ENCODE measurements around the gene IDNK.
"Not testable (repeated sequence)": the region's sequence is repeated elsewhere in the genome, so short reads cannot be mapped to it uniquely, and the experiment has no call there.

IDNK gene

GRCh38 chr9:83622939-83623678 is at the start of gene IDNK:
TSS of gene IDNK (plus strand) at chr9:83623143. CDS start at chr9:83623172, 29 bp downstream.
- DNase-seq = peak in 50 of 56 donors; percentile 19 to 85 (median 67)

DNA sequence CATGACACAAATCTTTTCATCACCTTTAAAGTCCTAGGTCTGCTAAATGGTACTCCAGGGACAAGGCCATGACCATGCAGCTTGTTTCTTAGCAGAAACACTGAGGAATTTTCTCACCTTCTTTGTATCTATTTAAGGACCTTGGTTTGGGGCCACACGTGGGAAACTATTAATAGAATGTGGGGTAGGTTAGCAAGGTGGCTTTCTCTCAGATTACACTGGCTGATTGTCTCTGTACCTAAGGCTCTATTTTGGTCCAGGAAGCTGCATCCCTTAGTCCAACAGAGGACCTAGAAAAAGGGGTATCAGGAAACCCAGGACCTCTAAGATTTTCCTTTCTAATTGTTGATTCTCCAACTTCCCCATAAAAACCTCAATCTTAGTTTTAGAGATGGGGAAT is 48.5 kb upstream of the IDNK start:
- DNase-seq = no peak

DNA sequence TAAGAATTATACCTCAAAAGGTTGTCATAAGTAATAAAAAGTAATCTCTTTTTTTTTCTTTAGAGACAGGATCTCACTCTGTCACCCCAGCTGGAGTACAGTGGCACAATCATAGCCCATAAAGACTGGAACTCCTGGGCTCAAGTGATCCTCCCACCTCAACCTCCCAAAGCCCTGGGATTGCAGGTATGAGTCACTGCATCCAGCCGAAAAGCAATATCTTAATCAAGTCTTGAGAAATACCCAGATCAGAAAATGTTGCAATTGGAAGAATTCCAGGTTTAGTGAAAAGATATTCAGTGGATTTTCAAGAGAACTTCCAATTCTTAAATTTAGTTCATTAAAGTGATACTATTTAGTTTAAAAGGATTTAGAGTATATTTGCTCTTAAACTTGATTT is 40.9 kb upstream of the IDNK start:
- no peak for DNase-seq

DNA sequence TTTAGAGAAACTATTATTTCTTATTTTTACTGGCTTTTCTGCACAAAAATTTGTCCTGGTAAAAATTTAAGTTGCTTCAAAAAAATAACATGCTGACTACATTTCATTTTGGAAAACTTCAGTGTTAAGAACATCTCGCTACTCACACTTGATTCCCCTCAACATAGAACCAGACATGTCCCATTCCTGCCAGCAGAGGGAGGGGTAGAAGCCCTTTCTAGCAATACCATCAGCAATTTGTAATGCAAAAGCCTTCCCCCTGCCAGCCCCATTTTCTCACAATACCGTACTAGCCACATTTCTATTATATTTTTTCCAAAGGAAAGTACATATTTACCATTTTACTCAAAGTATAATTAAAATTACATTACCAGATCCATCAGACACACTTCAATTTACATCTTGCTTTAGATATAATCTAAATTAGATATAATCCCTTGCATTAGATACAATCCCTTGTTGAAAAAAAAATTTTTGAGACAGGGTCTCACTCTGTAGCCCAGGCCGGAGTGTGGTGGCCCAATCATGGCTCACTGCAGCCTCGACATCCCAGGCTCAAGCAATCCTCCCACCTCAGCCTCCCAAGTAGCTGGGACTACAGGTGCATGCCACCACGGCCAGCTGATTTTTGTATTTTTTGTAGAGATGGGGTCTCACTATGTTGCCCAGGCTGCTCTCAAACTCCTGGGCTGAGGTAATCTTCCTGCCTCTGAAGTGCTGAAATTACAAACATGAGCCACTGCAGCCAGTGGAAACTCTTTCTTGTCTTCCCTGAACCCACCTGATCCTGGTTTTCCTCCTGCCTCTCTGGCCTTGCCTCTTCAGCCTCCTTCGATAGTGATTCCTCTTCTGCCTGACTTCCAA is 39.6 kb upstream of the IDNK start:
- peak in 7 of 56 donors; percentile 1 to 26 (median 6) for DNase-seq

DNA sequence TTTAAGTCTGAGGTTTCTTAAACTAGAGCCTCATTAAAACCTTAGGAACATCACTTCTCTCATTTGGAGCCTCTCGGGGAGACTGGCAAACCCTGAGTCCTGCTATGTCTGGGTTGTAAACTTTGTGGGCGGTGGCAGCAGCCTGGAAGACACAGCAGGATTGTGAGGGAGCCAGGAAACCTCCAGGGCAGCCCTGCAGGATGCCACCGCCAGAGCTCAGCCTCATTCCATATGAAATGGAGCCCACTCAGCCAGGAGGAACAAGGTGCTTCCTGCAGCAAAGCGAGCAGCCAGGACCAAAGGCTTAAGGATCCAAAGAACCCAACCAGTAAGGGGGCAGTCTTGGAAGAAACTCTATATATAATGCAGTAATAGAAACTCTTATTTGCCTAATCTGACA is 37.9 kb upstream of the IDNK start:
- no peak for DNase-seq

DNA sequence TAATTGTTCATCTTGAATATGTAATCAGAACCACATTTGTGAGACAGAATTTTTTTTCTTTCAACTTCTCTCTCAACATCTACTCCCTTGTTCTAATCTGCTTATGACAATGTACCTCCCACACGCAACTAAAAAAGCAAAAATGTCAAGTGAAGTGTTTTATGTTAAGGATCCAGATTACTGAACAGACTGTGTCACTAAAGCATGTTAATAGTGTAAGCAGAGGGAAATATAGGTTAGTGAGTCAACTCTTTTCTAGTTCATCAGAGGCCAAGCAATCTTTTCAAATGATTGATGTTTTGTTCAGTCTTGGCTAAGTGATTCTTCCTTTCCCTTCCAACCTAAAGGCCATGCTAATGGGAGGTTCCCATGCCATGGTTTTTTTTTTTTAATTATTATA is 34.7 kb upstream of the IDNK start:
- DNase-seq = no peak

- DNase-seq = peak in 21 of 56 donors; percentile 1 to 55 (median 8)
These were observed 25.9 kb upstream of the IDNK start for GRCh38 chr9:83596899-83597504.

DNA sequence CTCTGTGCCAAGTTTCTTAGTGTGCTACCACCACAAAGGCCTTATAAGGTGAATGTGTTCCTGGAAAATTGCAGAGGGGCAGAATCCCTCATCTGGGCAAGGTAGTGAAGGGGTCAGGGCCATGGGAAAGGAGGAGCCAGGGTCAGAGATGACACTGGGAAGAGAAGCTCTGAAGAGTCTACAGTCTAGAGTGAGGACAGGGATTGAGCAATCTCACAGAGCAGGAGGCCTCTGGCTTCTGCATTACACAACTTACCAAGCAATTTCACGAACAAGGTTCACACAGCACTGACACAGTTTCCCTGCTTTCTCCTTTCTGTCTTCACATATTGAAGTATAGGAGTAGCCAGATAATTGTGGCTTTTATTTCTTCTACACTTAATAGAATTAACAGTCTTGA is 24.5 kb upstream of the IDNK start:
- no peak for DNase-seq

DNA sequence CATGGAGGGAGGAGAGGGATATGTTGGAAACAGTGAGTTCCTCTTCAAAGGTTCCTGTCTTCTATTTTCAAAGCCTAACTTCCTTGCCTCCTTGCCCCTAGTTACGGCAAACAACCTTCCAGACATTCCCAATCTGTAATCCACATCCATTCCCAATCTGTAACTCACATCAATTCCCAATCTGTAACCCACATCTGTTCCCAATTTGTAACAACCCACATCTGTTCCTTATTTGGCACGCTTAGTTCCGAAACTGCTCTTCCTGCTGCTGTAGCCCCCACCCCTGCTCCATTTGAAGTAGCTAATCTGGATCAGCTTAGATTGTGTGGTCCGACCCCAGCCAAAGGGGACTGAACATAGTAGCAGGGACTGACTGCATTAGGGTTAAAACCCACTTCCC is 23.9 kb upstream of the IDNK start:
- no peak for DNase-seq

DNA sequence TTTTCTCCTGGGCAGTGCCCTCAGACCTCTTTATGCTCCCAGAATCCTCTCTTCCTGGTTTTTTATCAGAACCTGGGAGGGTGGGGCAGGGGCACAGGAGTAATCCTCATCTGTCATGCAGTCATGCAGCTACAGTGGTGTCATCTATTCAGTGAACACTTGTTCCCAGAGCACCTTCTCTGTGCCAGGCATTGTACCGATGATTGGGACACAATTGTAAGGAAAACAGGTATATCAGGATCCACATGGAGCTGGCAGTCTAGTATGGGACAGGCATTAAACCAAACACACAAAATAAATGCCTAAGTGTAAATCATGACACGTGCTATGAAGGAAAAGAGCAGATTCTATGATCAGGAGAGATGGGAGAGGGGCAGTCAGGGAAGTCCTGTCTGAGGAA is 21.5 kb upstream of the IDNK start:
- no peak for DNase-seq

- DNase-seq = not testable (repeated sequence)
These were observed 15.3 kb upstream of the IDNK start for GRCh38 chr9:83607620-83608019.

GRCh38 chr9:83613298-83613697 is 9.6 kb upstream of the IDNK start:
- not testable (repeated sequence) for DNase-seq

GRCh38 chr9:83617299-83617698 is 5.6 kb upstream of the IDNK start:
- DNase-seq = no peak

GRCh38 chr9:83620841-83621636 is 1.9 kb upstream of the IDNK start:
- peak in 31 of 56 donors; percentile 2 to 41 (median 11) for DNase-seq

GRCh38 chr9:83622433-83622938 is 457 bp upstream of the IDNK start:
- DNase-seq = peak in 3 of 56 donors; percentile 32 to 48 (median 43)

GRCh38 chr9:83623679-83624076 is 735 bp downstream of the IDNK start:
- DNase-seq = peak in 2 of 56 donors; percentile 50 to 53

- no peak for DNase-seq
These were observed 2.2 kb downstream of the IDNK start for GRCh38 chr9:83625178-83625577.

DNA sequence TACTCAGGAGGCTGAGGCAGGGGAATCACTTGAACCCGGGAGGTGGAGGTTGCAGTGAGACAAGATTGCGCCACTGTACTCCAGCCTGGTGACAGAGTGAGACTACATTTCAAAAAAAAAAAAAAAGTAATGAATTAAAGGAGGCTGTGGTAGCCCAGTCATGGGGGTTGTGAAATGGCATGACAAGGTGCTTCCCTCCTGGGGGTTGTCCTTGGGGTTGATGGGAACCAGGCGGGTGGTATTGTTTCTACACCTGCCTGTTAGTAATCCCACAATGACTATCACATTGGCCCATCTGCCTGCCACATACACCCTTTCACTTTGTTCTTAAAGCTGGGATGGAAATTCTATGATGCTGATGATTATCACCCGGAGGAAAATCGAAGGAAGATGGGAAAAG is 5.6 kb downstream of the IDNK start:
- DNase-seq = no peak

- DNase-seq = no peak
These were observed 6.6 kb downstream of the IDNK start for GRCh38 chr9:83629433-83630104.

DNA sequence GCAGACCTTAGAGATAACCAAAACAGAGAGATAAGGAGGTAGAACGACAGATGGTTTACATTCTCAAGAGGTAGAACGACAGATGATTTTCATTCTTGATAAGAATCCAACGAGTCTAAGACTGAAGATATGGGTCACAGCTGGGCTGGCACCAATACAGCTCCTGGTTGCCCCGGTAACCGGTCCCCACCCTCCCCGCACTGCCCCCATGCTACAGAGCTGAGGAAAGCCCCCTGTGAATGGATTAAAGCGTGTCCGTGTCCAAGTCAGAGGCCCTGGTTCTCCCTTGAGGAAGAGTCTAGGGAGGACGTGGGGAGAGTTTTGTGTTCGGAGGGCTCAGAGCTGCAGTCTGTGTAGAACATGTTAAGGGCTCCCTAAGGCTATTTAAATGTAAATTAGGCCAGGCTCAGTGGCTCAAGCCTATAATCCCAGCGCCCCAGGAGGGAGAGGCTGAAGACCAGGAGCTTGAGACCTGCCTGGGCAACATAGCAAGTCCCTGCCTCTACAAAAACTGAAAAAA is 8.1 kb downstream of the IDNK start:
- DNase-seq = no peak

Data from nucleus accumbens (tissue), 56 donors.